NOMO-1 treated with DMSO at 0.1 percent for 48 hours (cell line): Measurements from ENCODE around the gene VWDE.
"Not testable (repeated sequence)": the region's sequence is repeated elsewhere in the genome, so short reads cannot be mapped to it uniquely, and the experiment has no call there.

ENCODE experiments used
- DNase-seq: peaks from one replicate; lab custom pipeline; 2025; ENCODE audit not compliant: unreplicated experiment; lab: John Stamatoyannopoulos, UW

The VWDE gene

DNA sequence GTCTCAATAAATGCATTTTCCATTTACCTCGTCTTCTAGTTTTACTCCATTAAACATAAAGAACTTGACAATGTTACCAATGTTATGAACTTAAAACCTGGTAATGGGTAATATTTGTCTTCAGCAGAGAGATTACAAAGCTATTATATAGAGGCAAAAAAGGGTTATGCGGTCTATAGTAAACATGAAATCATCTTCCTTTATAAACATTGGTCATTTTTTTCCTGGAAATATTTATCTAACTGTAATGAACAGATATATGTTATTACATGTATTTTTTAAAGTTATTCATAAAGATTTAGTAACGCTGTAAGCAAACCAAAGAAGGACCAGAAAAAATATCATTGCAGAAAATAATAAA, 1.3 kb downstream of the VWDE start:
- no peak for DNase-seq

DNA sequence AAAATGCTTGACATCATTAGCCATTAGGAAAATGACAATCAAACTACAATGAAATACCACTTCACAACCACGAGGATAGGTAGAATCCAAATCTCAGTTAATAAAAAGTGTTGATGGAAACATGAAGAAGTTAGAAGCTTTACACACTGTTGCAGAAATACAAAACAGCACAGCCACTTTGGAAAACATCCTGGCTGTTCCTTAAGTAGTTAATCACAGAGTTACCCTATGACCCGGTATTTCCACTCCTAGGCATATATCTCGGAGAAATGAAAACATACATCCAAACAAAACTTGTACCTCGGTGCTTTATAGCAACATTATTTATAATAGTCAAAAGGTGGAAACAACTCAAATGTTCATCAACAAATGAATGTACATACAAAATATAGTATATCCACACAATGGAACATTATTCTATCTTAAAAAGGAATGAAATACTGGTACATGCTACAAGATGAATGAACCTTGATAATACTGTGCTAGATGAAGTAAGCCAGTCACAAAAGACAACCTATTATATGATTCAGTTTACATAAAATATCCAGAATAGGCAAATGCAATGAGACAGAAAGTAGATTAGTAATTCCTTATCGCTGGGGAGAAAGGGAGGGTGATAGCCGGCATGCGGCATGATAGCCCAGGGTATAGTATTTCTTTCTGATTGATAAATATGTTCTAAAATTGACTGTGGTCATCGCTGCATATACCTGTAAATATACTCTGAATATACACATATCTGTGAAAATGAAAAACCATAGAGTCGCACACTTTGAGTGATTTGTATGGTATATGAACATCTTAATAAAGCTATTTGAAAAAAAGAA, 1.9 kb downstream of the VWDE start:
- no peak for DNase-seq

DNA sequence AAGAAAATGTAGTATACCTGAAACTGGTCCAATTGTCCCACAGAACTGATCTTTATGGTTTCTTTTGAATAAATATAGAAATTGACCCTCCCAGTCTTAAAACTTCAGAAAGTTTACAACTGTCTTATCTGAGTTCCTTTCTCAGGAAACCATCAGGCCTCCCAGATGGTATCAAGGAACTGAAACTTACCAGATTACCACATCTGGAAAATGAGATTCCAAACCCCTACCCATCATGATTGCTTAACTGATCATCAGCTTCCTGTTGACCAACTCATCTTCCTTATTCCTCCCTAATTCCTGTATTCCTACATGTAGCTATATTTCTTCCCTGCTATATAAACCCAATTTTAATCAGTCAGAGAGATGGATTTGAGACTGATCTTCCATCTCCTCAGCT, 5.5 kb downstream of the VWDE start:
- DNase-seq = no peak

DNA sequence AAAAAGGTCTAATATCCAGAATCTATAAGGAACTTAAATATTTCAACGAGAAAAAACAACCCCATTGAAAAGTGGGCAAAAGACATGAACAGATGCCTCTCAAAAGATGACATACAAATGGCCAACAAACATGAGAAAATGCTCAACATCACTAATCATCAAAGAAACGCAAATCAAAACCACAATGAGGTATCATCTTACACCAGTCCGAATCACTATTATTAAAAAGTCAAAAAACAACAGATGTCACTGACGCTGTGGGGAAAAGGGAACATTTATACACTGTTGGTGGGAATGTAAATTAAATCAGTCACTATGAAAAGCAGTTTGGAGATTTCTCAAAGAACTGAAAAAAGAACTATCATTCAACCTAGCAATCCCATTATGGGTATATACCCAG, 6.0 kb downstream of the VWDE start:
- no peak for DNase-seq

DNA sequence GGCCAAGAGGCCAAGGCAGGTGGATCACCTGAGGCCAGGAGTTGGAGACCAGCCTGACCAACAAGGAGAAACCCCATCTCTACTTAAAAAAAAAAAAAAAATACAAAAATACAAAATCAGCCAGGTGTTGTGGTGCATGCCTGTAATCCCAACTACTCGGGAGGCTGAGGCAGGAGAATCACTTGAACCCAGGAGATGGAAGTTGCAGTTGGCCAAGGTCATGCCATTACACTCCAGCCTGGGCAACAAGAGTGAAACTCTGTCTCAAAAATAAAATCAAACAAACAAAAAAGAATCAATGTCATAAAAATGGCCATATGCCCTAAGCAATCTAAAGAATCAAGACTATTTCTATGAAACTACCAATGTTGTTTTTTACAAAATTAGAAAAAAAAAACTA, 7.0 kb downstream of the VWDE start:
- DNase-seq = not testable (repeated sequence)

DNA sequence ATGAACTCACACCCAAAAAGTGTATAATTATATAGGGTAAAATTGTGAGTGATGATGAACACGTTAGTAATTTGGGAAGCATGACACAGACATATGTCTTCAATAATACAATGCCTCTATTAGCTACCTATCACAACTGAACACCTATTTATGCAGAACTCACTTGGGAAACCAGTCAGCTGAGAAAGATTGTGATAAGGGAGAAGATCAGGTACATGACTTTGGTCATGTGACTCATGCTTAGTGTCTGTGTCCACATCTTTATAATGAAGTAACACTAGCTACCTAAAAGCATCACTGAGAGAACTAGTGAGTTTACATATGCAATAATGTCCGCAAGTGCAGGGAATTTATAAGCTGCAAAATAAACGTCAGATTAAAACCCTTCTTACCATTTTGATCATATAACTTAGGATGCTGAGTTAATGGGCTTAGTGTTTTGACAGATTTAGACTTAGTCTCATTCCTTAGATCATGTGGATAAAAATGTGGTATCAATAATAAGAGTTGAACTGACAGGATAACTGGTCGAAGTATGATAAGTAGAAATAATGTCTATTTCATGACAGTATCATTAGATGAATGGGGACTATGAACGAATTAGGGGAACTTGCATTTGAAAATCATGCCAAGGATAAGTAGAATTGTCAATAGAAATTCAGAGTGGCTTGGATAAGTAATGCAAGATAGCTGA, 11.6 kb downstream of the VWDE start:
- DNase-seq = no peak

DNA sequence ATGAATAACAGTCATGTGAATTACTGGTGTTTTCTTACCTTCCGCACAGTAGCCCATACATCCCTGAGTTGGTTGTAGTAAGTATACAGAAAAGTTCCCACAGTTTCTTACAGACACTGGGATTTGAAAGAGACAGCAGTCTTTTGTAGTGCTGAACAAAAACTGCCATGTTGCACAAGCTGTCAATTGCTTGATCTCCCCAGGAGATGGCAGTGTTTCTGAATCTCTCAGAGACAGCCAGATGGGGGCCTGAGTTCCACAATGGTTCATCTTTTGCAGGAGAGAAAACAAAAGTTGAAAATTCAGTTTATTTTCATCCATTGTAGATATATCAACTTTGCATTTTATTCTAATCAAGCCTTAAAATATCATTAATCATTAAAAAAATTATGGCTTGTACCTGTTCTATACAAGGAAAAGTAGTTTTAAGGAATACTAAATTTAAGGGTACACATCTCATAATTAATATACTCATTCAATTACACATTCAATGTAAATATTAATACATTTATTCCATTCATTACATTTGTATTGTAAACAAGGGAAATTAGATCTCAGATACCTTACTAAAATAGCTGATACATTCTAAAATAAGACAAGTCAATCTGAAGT, 14.5 kb downstream of the VWDE start:
- DNase-seq = peak; percentile 44

DNA sequence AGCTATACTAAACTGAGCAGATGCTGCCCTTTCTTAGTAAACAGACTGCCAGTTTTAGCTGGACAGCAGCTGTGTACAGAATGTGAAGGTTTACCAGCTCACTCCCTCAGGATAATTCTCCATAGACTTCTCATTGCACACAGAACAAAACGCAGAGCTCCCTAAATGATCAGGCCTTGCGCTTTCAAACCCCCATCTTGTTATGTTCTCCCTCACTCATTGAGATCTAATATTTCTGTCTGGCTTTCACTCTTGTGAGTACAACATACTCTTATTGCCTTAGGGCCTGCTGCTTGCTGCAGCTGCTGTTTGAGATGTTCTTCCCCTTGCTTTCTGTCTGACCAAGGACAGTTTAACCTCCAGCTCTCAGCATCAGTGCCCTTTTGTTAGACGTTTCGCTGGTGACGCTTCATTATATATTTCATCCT, 17.3 kb downstream of the VWDE start:
- DNase-seq = no peak

DNA sequence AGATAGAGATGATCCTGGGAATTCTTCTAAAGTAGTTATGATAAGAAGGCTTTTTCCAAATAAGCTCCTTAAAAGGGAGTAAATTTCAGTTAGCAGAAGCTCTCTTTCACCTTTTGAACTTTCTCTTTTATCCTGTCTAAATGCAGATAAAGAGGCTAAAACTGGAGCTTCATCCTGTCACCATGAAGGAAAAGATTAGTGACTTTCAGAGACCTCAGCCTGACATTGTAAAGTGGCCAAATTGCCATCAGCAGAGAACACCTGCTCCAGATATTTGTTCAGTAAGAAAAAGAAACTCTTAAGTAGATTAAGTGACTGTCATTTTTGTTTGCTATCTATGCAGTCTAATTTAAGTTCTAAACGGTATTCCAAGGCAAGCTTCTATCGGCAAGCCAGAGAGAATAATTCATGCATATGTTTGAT, 18.3 kb downstream of the VWDE start:
- no peak for DNase-seq

DNA sequence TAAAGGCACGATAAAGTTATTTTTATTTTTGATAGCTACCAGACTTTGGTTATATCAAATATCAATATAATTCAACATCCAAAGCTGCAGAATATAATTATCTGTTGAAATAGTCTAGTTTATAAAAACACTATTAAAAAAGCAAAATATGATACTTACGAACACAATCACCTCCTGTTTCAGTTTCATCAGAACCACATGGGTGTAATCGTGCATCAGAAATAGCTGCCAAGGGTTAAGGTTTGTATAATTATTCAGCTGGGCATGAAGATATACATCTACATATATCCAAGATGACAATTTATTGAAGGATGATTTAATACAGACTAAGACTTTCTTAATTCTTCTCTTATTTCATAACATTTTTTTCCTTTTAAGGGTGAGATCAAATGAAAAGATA, 20.3 kb downstream of the VWDE start:
- DNase-seq = no peak

DNA sequence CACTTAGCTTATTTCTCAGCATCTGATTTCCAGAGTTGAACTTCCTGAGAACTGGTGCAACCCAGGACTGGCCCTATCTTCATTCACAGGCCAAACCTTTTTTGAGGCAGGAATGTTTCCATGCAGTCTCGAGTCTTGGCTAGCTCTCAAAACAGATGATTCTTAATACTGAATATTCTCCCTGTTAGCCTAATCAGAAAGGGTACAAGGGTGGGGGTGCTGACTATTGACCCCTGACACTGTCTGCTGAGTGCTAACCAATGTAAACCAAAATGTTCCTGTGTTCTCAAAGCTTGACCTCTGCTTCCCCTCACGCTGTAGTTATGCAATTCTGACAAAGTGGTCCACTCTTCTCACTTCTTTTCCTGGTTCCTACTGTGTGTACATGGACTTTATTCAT, 25.3 kb downstream of the VWDE start:
- DNase-seq = no peak

DNA sequence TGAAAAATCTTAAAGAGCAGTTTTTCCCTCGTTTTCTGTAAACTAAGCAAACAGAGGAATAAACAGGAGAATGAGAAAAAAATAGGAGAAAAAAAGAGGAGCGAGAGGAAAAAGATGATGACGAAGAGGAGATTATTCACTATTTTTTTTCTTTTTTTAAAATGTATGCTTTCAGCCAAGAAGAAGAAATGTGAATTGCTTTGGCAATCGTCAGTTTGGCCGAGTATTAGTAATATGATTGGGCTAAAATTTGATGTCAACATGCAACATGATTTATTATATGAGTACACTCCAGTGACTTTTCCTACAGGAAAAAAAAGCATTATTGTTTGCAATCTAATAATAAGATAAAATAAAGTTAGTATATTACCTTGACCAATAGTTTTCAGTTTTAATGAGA, 26.3 kb downstream of the VWDE start:
- DNase-seq = no peak

DNA sequence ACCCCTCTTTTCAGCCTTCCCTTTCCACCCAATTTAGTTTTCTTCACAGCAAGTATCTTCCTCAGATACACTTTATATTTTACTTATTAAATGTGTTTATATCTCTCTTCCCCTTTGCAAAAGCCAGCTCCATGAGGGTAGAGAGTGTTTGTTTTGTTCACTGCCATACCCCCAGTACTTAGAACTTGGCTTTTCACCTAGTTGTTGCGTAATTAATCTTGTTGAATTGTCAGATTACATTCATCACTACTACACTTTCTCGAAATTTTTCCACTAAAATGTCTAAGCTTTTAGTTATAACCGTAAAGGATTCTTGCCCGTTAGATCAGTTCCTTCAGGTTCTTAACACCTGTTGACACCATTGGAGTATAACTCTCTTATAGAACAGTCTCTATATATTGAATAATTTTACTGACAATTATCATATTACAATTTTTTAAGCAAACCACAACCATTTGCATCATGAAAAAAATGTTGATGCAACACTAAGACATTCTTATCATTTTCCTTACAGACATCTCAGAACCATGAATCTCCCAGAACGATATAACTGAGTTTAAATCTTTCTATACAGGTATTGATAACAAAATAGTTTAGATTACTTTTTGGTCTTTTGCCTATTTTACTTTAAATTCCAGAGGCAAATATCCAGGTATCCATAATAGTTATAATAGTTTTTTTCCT, 29.9 kb downstream of the VWDE start:
- DNase-seq = no peak

DNA sequence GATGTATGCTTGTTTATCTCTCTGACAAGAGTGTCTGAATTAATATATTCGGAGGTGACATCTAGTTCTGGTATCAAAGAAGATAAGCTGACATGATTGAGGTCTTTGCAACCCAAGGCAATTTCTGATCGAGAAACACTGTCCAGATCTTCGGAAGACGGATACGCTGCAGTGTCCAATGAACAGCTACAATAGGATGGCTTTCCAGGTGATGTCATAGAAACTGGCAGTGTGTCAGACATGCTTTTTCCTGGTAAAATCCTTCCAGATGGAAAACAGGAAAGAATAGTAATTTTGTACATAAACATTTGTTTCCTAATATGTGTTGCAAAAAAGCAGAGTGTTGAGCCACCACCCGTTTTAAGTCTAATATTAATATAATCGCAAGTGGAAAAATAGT, 33.4 kb downstream of the VWDE start:
- no peak for DNase-seq

DNA sequence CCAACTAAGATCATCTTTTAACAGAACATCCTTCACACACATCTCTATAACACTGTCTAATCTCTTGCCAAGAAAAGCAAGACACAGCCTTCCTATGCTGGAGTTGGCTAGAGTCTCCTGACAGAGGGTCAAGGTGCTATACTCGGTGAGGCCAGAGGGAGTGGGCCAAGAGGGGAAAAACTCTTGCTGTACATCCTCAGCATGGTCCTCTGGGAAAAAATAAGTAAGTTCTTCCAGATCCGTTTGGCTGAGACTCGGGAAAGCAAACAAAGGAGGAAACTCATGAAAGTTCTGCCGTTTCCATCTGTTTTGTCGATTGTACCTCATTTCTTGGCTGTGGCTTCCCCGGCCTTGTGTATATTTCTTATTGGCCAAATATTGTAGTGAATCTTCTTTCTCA, 33.9 kb downstream of the VWDE start:
- DNase-seq = no peak

DNA sequence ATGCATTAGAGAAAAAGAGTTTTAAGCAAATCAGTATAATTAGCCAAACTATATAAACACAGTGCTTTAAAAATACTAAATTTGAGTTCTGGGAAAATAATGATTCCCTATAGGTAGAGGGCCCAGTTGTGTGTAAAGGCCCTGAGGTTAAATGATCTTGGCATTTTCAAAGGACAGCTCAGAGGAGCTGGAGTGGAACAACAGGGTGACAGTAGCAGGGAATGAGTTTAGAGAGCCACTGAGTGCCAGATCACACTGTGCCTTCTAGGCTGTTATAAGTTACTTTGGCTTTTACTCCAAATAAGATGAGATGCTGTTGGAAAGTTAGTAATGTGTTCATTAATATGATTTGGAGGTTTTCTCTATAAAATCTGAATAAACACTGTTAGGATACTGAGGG, 34.6 kb downstream of the VWDE start:
- no peak for DNase-seq

DNA sequence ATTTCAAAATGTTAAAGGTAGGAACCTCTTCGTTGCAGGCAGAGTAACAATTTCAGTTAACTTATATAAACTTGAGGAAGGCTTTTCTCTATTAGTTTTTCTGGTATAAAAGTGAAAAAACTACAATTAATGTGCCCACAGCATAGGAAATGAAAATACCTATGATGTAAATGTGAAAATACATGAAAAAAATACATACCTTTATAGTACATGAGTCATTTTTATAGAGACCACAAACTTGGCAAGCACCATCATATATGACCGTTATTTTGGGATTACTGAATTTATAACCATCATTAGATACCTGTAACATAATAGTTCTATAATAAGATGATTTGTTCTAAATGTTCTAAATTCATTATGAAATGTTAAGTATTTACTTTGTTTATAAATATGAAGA, 42.7 kb downstream of the VWDE start:
- DNase-seq = no peak

DNA sequence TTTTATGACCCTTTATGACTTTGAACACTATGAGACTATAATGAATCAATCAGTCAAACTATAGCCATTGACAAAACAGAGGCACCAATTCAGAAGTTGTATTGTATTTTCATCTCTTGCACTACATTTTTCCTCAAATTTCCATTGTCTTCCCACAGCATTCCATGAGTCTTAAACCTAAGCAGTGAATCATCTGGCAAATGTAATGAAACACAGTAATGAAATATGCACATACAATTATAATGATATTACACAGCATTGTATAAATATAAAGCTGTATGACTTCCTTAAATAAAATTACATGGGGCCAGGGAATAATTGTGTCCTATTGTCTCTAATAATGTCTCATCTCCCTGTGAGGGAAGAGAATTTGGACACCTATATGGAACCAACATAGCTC, 45.0 kb downstream of the VWDE start:
- no peak for DNase-seq

DNA sequence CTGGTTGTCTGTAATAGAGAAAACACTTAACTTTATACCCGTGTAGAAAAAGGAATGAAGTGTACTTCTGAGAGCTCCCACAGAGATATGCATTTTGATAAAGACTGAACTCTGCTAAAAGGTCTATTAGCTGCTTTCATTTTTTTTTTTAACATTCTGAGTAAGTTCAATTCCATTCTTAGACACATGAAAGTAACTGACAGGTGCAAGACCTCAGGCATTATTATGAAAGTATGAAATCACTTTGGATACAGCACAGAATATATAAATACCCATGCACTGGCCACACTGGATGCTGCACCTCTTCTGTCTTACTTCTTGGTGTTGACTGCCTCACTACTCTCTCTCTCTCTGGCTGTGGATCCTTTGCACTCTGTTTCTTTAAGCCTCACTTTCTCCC, 46.2 kb downstream of the VWDE start:
- no peak for DNase-seq

DNA sequence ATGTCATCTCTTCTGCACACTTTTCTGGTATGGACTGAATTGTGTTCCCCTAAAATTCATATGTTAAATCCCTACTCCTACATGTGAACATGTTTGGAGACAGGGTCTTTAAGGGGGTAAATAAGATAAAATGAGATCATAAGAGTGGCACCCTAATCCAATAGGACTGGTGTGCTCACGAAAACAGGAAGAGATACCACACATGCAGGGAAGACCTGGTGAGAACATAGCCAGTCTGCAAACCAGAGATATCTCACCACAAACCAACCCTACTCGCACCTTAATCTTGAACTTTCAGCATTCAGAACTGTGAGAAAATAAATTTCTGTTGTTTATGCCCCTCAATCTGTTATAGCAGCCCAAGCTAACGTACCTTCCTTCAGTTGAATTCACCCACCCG, 51.8 kb downstream of the VWDE start:
- DNase-seq = no peak

DNA sequence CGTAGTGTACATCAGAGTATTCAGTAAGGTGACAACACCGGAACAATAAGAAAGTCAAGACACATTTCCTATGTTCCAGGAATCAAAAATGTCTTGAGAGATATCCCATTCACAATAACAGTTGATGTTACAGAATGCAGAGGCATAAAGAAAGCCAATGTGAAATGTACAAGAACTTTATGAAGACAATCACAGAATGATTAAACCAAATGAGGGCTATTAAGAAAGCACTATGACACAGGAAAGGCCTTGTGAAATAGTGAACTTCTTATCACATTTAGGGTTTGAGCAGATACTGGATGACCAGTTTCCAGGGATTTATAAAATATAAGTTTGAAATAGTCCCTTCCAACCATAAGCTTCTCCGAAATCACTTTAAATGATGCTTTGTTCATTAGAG, 52.7 kb downstream of the VWDE start:
- no peak for DNase-seq

DNA sequence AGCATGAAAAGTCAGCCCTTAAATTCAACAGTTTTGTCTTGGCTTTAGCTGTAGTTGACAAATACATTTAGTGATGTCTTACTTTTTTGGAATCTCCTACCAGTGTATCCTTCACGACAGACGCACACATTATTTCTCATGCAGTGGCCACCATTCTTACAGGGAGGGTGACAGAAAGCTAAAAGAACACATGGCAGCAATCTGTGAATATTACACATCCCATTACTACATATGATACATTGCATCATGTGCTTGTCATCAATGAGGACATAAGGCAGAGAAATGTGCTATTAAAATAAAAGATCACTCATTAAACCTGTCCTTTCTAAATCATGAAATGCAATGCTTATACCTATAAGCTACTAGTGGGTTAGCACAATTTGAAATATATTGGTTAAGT, 66.6 kb downstream of the VWDE start:
- no peak for DNase-seq
